HepG2 (cell line): ENCODE data around the gene TMEM219.
"Not testable (repeated sequence)": the region's sequence is repeated elsewhere in the genome, so short reads cannot be mapped to it uniquely, and the experiment has no call there.

Source experiments
- ETV5 ChIP-seq: IDR thresholded peaks from 2 replicates; pipeline ENCODE4 v1.6.1; 2018; ENCODE audit warnings: missing biosample characterization, missing genetic modification reagents, inconsistent platforms, borderline replicate concordance
- FOXK2 ChIP-seq: fragments of 450-650 bp; IDR thresholded peaks from 2 replicates; pipeline ENCODE4 v1.6.1; 2016
- JUN ChIP-seq: sonication (generic); formaldehyde crosslinking; IDR thresholded peaks from 2 replicates; pipeline ENCODE4 v1.4.0; 2020; ENCODE audit warnings: mild to moderate bottlenecking, missing genetic modification reagents
- SMAD3 ChIP-seq: sonication (generic); formaldehyde crosslinking; IDR thresholded peaks from 2 replicates; pipeline ENCODE4 v1.4.0; 2020; ENCODE audit warnings: missing genetic modification reagents
- SMARCC2 ChIP-seq: fragments of 450-650 bp; IDR thresholded peaks from 2 replicates; pipeline ENCODE4 v1.6.1; 2017; ENCODE audit warnings: antibody characterized with exemption, mild to moderate bottlenecking
- TF ChIP-seq, protein P1 (sequence below): sonication (generic); formaldehyde crosslinking; IDR thresholded peaks from 2 replicates; pipeline ENCODE4 v1.4.0; 2020; ENCODE audit warnings: missing genetic modification reagents, mild to moderate bottlenecking, borderline replicate concordance
- TF ChIP-seq, protein P2 (sequence below): sonication (generic); formaldehyde crosslinking; IDR thresholded peaks from 2 replicates; pipeline ENCODE4 v1.5.0; 2020; ENCODE audit warnings: mild to moderate bottlenecking, missing genetic modification reagents, moderate library complexity
- TF ChIP-seq, protein P3 (sequence below): sonication (generic); formaldehyde crosslinking; IDR thresholded peaks from 2 replicates; pipeline ENCODE4 v1.5.0; 2020; ENCODE audit warnings: missing genetic modification reagents

DNA sequence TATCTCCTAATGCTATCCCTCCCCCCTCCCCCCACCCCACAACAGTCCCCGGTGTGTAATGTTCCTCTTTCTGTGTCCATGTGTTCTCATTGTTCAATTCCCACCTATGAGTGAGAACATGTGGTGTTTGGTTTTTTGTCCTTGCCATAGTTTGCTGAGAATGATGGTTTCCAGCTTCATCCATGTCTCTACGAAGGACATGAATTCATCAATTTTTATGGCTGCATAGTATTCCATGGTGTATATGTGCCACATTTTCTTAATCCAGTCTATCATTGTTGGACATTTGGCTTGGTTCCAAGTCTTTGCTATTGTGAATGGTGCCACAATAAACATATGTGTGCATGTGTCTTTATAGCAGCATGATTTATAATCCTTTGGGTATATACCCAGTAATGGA, 30.1 kb upstream of the TMEM219 start:
- TF ChIP-seq, protein P1, sequence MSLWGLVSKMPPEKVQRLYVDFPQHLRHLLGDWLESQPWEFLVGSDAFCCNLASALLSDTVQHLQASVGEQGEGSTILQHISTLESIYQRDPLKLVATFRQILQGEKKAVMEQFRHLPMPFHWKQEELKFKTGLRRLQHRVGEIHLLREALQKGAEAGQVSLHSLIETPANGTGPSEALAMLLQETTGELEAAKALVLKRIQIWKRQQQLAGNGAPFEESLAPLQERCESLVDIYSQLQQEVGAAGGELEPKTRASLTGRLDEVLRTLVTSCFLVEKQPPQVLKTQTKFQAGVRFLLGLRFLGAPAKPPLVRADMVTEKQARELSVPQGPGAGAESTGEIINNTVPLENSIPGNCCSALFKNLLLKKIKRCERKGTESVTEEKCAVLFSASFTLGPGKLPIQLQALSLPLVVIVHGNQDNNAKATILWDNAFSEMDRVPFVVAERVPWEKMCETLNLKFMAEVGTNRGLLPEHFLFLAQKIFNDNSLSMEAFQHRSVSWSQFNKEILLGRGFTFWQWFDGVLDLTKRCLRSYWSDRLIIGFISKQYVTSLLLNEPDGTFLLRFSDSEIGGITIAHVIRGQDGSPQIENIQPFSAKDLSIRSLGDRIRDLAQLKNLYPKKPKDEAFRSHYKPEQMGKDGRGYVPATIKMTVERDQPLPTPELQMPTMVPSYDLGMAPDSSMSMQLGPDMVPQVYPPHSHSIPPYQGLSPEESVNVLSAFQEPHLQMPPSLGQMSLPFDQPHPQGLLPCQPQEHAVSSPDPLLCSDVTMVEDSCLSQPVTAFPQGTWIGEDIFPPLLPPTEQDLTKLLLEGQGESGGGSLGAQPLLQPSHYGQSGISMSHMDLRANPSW (CRISPR knock-in tag), result not testable (repeated sequence)
- TF ChIP-seq SMAD3 (CRISPR knock-in tag); JUN; SMARCC2; ETV5 (CRISPR knock-in tag); FOXK2: not testable (repeated sequence)
- TF ChIP-seq, protein P2, sequence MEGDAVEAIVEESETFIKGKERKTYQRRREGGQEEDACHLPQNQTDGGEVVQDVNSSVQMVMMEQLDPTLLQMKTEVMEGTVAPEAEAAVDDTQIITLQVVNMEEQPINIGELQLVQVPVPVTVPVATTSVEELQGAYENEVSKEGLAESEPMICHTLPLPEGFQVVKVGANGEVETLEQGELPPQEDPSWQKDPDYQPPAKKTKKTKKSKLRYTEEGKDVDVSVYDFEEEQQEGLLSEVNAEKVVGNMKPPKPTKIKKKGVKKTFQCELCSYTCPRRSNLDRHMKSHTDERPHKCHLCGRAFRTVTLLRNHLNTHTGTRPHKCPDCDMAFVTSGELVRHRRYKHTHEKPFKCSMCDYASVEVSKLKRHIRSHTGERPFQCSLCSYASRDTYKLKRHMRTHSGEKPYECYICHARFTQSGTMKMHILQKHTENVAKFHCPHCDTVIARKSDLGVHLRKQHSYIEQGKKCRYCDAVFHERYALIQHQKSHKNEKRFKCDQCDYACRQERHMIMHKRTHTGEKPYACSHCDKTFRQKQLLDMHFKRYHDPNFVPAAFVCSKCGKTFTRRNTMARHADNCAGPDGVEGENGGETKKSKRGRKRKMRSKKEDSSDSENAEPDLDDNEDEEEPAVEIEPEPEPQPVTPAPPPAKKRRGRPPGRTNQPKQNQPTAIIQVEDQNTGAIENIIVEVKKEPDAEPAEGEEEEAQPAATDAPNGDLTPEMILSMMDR (CRISPR knock-in tag), result not testable (repeated sequence)
- TF ChIP-seq, protein P3, sequence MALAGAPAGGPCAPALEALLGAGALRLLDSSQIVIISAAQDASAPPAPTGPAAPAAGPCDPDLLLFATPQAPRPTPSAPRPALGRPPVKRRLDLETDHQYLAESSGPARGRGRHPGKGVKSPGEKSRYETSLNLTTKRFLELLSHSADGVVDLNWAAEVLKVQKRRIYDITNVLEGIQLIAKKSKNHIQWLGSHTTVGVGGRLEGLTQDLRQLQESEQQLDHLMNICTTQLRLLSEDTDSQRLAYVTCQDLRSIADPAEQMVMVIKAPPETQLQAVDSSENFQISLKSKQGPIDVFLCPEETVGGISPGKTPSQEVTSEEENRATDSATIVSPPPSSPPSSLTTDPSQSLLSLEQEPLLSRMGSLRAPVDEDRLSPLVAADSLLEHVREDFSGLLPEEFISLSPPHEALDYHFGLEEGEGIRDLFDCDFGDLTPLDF (CRISPR knock-in tag), result not testable (repeated sequence)
